Ishikawa (cell line): Measurements from ENCODE around the gene TST.

Experiments used
- CEBPB ChIP-seq: IDR thresholded peaks from 2 replicates; pipeline ENCODE4 v1.6.1; 2012
- CREB1 ChIP-seq: IDR thresholded peaks from 2 replicates; pipeline ENCODE4 v1.6.1; 2012; ENCODE audit warnings: low read depth
- EGR1 ChIP-seq: IDR thresholded peaks from 2 replicates; pipeline ENCODE4 v1.6.1; 2012
- EP300 ChIP-seq: IDR thresholded peaks from 2 replicates; pipeline ENCODE4 v1.6.1; 2012; ENCODE audit warnings: borderline replicate concordance
- FOXM1 ChIP-seq: IDR thresholded peaks from 2 replicates; pipeline ENCODE4 v1.6.1; 2012; ENCODE audit warnings: low read depth, borderline replicate concordance
- MAX ChIP-seq: IDR thresholded peaks from 2 replicates; pipeline ENCODE4 v1.6.1; 2012
- NFIC ChIP-seq: IDR thresholded peaks from 2 replicates; pipeline ENCODE4 v1.6.1; 2012
- RAD21 ChIP-seq: IDR thresholded peaks from 2 replicates; pipeline ENCODE4 v1.6.1; 2012; ENCODE audit warnings: low read depth
- REST ChIP-seq: IDR thresholded peaks from 2 replicates; pipeline ENCODE4 v1.6.1; 2012; ENCODE audit warnings: low read depth, mild to moderate bottlenecking
- TAF1 ChIP-seq: IDR thresholded peaks from 2 replicates; pipeline ENCODE4 v1.6.1; 2012; ENCODE audit warnings: low read depth, mild to moderate bottlenecking
- TCF12 ChIP-seq: IDR thresholded peaks from 2 replicates; pipeline ENCODE4 v1.6.1; 2012; ENCODE audit warnings: low read depth
- TEAD4 ChIP-seq: IDR thresholded peaks from 2 replicates; pipeline ENCODE4 v1.6.1; 2012
- USF1 ChIP-seq: IDR thresholded peaks from 2 replicates; pipeline ENCODE4 v1.6.1; 2012
- YY1 ChIP-seq: IDR thresholded peaks from 2 replicates; pipeline ENCODE4 v1.6.1; 2012; ENCODE audit warnings: low read depth
- ZBTB7A ChIP-seq: IDR thresholded peaks from 2 replicates; pipeline ENCODE4 v1.6.1; 2012; ENCODE audit warnings: low read depth

Gene TST

GRCh38 chr22:37046589-37046988 lies 27.3 kb upstream of the TST start:
- TF ChIP-seq REST (no peak), RAD21 (no peak), CEBPB (no peak), TCF12 (no peak), NFIC (no peak), USF1 (no peak), TAF1 (no peak), CREB1 (no peak), FOXM1 (no peak), YY1 (no peak), EP300 (no peak), TEAD4 (no peak)

GRCh38 chr22:37045958-37046357 lies 26.7 kb upstream of the TST start:
- TF ChIP-seq RAD21: peak; percentile 43
- no peak for TF ChIP-seq EP300
- TF ChIP-seq NFIC: 0 out of 2 replicates have a peak, but pooled peaks have one; percentile 37

GRCh38 chr22:37044634-37045625 lies 25.7 kb upstream of the TST start:
- TF ChIP-seq TCF12: no peak
- TF ChIP-seq ZBTB7A: no peak
- no peak for TF ChIP-seq EP300
- no peak for TF ChIP-seq TEAD4
- no peak for TF ChIP-seq TAF1
- no peak for TF ChIP-seq YY1
- TF ChIP-seq NFIC: no peak
- no peak for TF ChIP-seq RAD21
- TF ChIP-seq USF1: no peak
- TF ChIP-seq FOXM1: no peak
- no peak for TF ChIP-seq CREB1
- no peak for TF ChIP-seq EGR1
- no peak for TF ChIP-seq CEBPB
- no peak for TF ChIP-seq MAX
- no peak for TF ChIP-seq REST

GRCh38 chr22:37043828-37044538 lies 24.7 kb upstream of the TST start:
- TF ChIP-seq MAX (no peak), CREB1 (no peak), ZBTB7A (no peak), EP300 (no peak), RAD21 (peak; percentile 48; the same call in 1 of the 2 replicates), CEBPB (no peak), EGR1 (no peak), TEAD4 (no peak), TCF12 (0 out of 2 replicates have a peak, but pooled peaks have one; percentile 19), TAF1 (no peak), NFIC (no peak), REST (no peak), FOXM1 (no peak), YY1 (no peak), USF1 (no peak)
